PFSK-1 (cell line): ENCODE measurements around the gene RGL1.

Source experiments
- FOXP2 ChIP-seq: optimal IDR thresholded peaks from 2 replicates; pipeline ENCODE3; 2011; ENCODE audit warnings: borderline replicate concordance, control low read depth, inconsistent platforms; ENCODE audit not compliant: insufficient read depth; ENCODE audit errors: extremely low read length, extremely low read depth
- POLR2AphosphoS5 ChIP-seq: IDR thresholded peaks from 2 replicates; pipeline ENCODE4 v1.6.1; 2012; ENCODE audit warnings: low read depth, mild to moderate bottlenecking, control low read depth, low read length, moderate library complexity
- SIN3A ChIP-seq: IDR thresholded peaks from 2 replicates; pipeline ENCODE4 v1.6.1; 2012; ENCODE audit warnings: mild to moderate bottlenecking, low read length, moderate library complexity, borderline replicate concordance; ENCODE audit not compliant: insufficient read depth
- TAF1 ChIP-seq: IDR thresholded peaks from 2 replicates; pipeline ENCODE4 v1.6.1; 2012; ENCODE audit warnings: low read length, control low read depth, borderline replicate concordance; ENCODE audit not compliant: insufficient read depth
- TF ChIP-seq, protein P1 (sequence below), 2 experiments: IDR thresholded peaks; 2 replicates each; pipeline versions ENCODE4 v1.6.1 to v1.8.0; 2011 to 2012; ENCODE audit warnings: low read depth in 2 of 2, low read length in 2 of 2, control low read depth in 1 of 2, inconsistent platforms in 1 of 2, mild to moderate bottlenecking in 1 of 2, moderate library complexity in 1 of 2; ENCODE audit not compliant: insufficient read depth in 1 of 2

RGL1 gene

DNA sequence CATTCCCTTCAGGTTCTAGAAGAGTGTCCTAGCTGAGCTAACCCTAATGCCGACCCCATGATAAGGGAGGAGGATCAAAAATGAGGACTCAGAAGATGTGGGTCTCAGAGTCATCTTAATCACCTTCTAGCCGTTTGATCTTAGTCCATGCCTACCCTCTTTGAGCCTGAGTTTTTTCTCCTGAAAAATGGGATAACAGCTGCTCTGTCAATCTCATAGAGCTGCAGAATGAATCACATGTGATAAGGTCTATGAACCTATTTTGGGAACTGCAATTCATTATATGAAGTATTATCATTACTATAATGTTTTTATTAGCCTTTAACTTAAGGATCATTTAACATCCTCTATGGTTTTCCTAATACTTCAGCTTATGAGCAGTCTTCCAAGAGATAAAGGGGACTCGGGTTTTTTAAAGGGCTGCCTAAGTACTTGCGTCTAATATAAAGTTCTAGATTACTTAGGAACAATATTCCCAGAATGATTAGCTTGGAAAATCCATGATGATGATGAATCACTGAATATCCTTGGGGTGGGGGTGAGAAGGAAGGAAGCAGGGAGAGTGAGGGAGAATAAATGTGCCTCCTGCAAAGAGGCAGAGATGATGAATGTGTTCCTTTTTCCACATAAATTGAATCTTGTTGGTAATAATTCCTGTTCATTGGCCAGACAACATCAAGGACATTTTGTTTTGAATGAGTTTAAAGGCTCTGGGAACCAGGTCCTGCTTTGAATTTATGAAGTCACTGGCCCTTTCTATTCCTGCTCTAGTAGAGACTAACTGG lies 165.8 kb downstream of the RGL1 start:
- TF ChIP-seq, protein P1, sequence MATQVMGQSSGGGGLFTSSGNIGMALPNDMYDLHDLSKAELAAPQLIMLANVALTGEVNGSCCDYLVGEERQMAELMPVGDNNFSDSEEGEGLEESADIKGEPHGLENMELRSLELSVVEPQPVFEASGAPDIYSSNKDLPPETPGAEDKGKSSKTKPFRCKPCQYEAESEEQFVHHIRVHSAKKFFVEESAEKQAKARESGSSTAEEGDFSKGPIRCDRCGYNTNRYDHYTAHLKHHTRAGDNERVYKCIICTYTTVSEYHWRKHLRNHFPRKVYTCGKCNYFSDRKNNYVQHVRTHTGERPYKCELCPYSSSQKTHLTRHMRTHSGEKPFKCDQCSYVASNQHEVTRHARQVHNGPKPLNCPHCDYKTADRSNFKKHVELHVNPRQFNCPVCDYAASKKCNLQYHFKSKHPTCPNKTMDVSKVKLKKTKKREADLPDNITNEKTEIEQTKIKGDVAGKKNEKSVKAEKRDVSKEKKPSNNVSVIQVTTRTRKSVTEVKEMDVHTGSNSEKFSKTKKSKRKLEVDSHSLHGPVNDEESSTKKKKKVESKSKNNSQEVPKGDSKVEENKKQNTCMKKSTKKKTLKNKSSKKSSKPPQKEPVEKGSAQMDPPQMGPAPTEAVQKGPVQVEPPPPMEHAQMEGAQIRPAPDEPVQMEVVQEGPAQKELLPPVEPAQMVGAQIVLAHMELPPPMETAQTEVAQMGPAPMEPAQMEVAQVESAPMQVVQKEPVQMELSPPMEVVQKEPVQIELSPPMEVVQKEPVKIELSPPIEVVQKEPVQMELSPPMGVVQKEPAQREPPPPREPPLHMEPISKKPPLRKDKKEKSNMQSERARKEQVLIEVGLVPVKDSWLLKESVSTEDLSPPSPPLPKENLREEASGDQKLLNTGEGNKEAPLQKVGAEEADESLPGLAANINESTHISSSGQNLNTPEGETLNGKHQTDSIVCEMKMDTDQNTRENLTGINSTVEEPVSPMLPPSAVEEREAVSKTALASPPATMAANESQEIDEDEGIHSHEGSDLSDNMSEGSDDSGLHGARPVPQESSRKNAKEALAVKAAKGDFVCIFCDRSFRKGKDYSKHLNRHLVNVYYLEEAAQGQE (IDR thresholded peaks at IDR 0.05; ENCODE audit: insufficient read depth in 1 of 2, low read depth in 2 of 2, low read length in 2 of 2), result no peak
- TF ChIP-seq POLR2AphosphoS5 (no peak), FOXP2 (no peak), TAF1 (no peak), SIN3A (no peak)

DNA sequence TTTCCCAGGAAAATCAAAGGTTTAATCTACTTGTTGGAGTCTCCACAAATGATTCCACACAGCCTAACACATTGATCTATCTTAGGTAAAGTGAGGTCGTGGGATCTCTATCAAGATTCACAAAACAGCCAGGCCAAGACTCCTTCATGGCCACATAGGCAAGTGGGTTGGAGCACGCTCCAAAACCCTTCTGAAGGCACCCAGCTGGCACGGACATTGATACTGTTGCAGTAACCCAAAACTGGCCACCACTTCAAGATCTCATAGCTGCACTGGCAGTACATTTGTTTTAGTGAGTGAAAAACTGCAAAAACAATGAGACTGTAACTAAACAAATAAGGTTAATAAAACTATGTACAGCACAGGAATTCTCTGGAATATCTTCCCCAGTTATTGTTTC lies 170.7 kb downstream of the RGL1 start:
- TF ChIP-seq SIN3A (no peak), FOXP2 (no peak), TAF1 (no peak), POLR2AphosphoS5 (no peak)
- TF ChIP-seq, protein P1 (IDR thresholded peaks at IDR 0.05; ENCODE audit: insufficient read depth in 1 of 2, low read depth in 2 of 2, low read length in 2 of 2), result no peak

DNA sequence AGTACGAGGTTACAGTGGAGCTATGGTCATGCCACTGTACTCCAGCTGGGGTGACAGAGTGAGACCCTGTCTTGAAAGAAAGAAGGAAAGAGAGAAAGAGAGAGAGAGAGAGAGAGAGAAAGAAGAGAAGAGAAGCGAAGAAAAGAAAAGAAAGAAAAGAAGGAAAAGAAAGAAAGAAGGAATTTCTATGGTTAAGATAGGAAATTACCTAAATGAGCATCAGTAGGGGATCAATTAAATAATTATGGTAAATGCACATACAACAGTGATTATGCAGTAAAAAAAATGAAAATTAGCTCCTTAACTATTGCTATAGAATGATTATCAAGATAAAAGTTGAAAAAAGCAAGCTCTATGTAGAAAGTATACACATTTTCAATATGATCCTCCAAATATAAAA lies 172.8 kb downstream of the RGL1 start:
- TF ChIP-seq TAF1 (no peak), FOXP2 (no peak), SIN3A (no peak), POLR2AphosphoS5 (no peak)
- TF ChIP-seq, protein P1 (IDR thresholded peaks at IDR 0.05; ENCODE audit: insufficient read depth in 1 of 2, low read depth in 2 of 2, low read length in 2 of 2), result no peak
